ENCODE measurements around the gene SLC16A3. TPM values are rescaled to one million over a fixed set of nuclear protein-coding genes. Genes with fewer than 3 reads are reported as not detected.

The SLC16A3 gene
- total and polyA plus RNA-seq, 9 of the 15 experiments (the other 6 are each of a cell fraction or from before 2014, with no cell fraction given): 0.11 to 5.4 (median 1.2) TPM; not detected in 2

DNA sequence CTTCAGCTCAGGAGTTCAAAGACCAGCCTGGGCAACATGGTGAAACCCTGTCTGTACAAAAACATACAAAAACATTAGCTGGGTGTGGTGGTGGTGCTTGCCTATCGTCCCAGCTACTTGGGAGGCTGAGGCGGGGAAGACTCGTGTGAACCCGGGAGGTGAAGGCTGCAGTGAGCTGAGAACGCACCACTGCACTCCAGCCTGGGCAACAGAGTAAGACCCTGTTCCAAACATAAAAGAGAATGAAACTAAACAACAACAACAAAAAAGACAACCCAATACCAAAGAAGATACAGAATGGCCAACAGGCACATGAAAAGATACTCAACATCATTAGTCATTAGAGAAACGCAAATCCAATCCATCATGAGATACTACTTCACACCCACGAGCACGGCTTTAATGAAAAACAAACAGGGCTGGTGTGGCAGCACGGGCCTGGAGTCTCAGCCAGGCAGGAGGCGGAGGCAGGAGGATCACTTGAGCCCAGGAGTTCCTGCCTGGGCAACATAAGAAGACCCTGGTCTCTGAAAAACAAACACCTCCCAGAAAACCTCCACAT is 7.4 kb upstream of the SLC16A3 start:
- BruUV-seq (replicated peaks): no TSS peak
- intact Hi-C loops (cut with micrococcal nuclease): no loop called here
- no peak for FAIRE-seq

More for the DNA sequence above, 7.4 kb upstream of the SLC16A3 start:
- Histone ChIP-seq H4K20me1 (replicated peaks; ENCODE audit: control insufficient read depth, insufficient read depth, low read length) (no peaks in the 10 kb centered on the region), H3K4me2 (ENCODE audit: insufficient read depth, low read length) (no peak overlapping the region), H3K9me3 (replicated peaks; ENCODE audit: control insufficient read depth, insufficient read depth, low read depth, low read length) (no peaks in the 10 kb centered on the region), H3K27ac (ENCODE audit: extremely low read depth, low read depth, low read length) (no peak overlapping the region), H3K27me3 (ENCODE audit: control insufficient read depth in 2 of 2, insufficient read depth in 2 of 2, low read length in 2 of 2) (no peaks in the 10 kb centered on the region), H3K9me1 (ENCODE audit: control insufficient read depth, insufficient read depth, low read length) (no peaks in the 10 kb centered on the region), H3K4me3 (no peak overlapping the region), H3K36me3 (ENCODE audit: control insufficient read depth, insufficient read depth, low read length) (no peaks in the 10 kb centered on the region), H2AFZ (ENCODE audit: low read depth, low read length) (no peak overlapping the region), H3K4me1 (replicated peaks in 1 of 2; ENCODE audit: control insufficient read depth in 2 of 2, insufficient read depth in 2 of 2, low read length in 2 of 2) (peaks cover 25 to 62% of the 10 kb centered on the region in 2 experiments), H3K9ac (ENCODE audit: insufficient read depth in 1 of 2, low read depth in 2 of 2, low read length in 2 of 2) (no peak overlapping the region), H3K79me2 (ENCODE audit: control insufficient read depth, insufficient read depth, low read length) (no peaks in the 10 kb centered on the region; the same call in 2 of the 3 replicates)
- ATAC-seq (no peak), DNase-seq (ENCODE audit: extremely low read depth in 1 of 4, low spot score in 3 of 4) (no peak)
- POLR2A ChIA-PET: interaction anchor here (0.7 kb wide), 2 partner anchors 8 to 18 kb away, joined by 3 read pairs; no protein-coding TSS in a partner anchor
- TF ChIP-seq RBFOX2 (IDR thresholded peaks at IDR 0.05; ENCODE audit: low read depth, low read length): no peak
- no peak for TF ChIP-seq SRSF9 (IDR thresholded peaks at IDR 0.05; ENCODE audit: borderline replicate concordance, low read depth, low read length)
- TF ChIP-seq ZNF124 (CRISPR knock-in tag; IDR thresholded peaks at IDR 0.05): no peak
- TF ChIP-seq, protein P1, sequence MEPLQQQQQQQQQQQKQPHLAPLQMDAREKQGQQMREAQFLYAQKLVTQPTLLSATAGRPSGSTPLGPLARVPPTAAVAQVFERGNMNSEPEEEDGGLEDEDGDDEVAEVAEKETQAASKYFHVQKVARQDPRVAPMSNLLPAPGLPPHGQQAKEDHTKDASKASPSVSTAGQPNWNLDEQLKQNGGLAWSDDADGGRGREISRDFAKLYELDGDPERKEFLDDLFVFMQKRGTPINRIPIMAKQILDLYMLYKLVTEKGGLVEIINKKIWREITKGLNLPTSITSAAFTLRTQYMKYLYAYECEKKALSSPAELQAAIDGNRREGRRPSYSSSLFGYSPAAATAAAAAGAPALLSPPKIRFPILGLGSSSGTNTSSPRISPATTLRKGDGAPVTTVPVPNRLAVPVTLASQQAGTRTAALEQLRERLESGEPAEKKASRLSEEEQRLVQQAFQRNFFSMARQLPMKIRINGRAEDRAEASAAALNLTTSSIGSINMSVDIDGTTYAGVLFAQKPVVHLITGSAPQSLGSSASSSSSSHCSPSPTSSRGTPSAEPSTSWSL (CRISPR knock-in tag; IDR thresholded peaks at IDR 0.05; ENCODE audit: borderline replicate concordance): no peak
- TF ChIP-seq GABPA (tag; conservative IDR thresholded peaks at IDR 0.05; ENCODE audit: low read depth): no peak
- 61% methylated on average over 10 of the region's 10 CpGs for WGBS (ENCODE audit: insufficient coverage, low coverage, missing lambda C conversion rate)
- CTCF ChIA-PET (ENCODE audit: low intra/inter-chr PET ratio): no interaction called here
- in situ Hi-C loops (cut with MboI): no loop called here
